ENCODE measurements around the gene GSE1. TPM values are rescaled to one million over a fixed set of nuclear protein-coding genes. Genes with fewer than 3 reads are reported as not detected.

Gene GSE1
- polyA plus RNA-seq, 1 donor (not counting 4 experiments of a cell fraction or from before 2014, with no cell fraction given): 5.0 TPM

- no peak overlapping the region for H3K4me2 ChIP-seq (ENCODE audit: control insufficient read depth, extremely low read depth, insufficient read depth, low read depth, low read length)
- H3K4me3 ChIP-seq (ENCODE audit: control insufficient read depth in 2 of 3, extremely low read depth in 1 of 3, insufficient read depth in 2 of 3, low read depth in 1 of 3, low read length in 3 of 3): no peak overlapping the region
- DNase-seq (ENCODE audit: low read depth, low spot score) (no peak), FAIRE-seq (peak; percentile 39)
- H3K9me3 ChIP-seq (ENCODE audit: control insufficient read depth, low read depth, low read length): no peaks in the 10 kb centered on the region
- no peaks in the 10 kb centered on the region for H3K79me2 ChIP-seq (ENCODE audit: control insufficient read depth, insufficient read depth, low read length)
- H2AFZ ChIP-seq (ENCODE audit: control insufficient read depth, low read length): no peak overlapping the region
- H3K9ac ChIP-seq (ENCODE audit: control insufficient read depth, extremely low read depth, insufficient read depth, low read length): no peak overlapping the region
- H3K4me1 ChIP-seq (ENCODE audit: control insufficient read depth, extremely low read depth, insufficient read depth, low read length): no peaks in the 10 kb centered on the region
- TF ChIP-seq CTCF (optimal IDR thresholded peaks at IDR 0.05 in 1 of 3, IDR thresholded peaks at IDR 0.05 in 1 of 3, conservative IDR thresholded peaks at IDR 0.05 in 1 of 3; ENCODE audit: extremely low read depth in 1 of 3, insufficient read depth in 2 of 3, low read length in 3 of 3): no peak
- no peak for TF ChIP-seq EZH2 (IDR thresholded peaks at IDR 0.05; ENCODE audit: low read length)
- H3K9me1 ChIP-seq (ENCODE audit: control insufficient read depth, extremely low read depth, insufficient read depth, low read length): no peaks in the 10 kb centered on the region
- no peaks in the 10 kb centered on the region for H3K36me3 ChIP-seq (ENCODE audit: control insufficient read depth in 2 of 2, extremely low read depth in 1 of 2, insufficient read depth in 2 of 2, low read length in 2 of 2)
- H4K20me1 ChIP-seq (ENCODE audit: control insufficient read depth, extremely low read depth, insufficient read depth, low read length): peaks cover 5% of the 10 kb centered on the region
- H3K27ac ChIP-seq (ENCODE audit: control insufficient read depth, insufficient read depth, low read length): no peak overlapping the region
- H3K27me3 ChIP-seq (ENCODE audit: control insufficient read depth, extremely low read depth, insufficient read depth, low read length): peaks cover 20% of the 10 kb centered on the region
- dilution Hi-C loops (cut with MboI; ENCODE audit: extremely low pct_ligation_motif_present, low sequenced_read_pairs): no loop called here
Measured at GRCh38 chr16:85604145-85604705, 8.9 kb upstream of the GSE1 start.

- H4K20me1 ChIP-seq (ENCODE audit: control insufficient read depth, extremely low read depth, insufficient read depth, low read length): peaks cover 13% of the 10 kb centered on the region
- no peaks in the 10 kb centered on the region for H3K79me2 ChIP-seq (ENCODE audit: control insufficient read depth, insufficient read depth, low read length)
- no peaks in the 10 kb centered on the region for H3K9me1 ChIP-seq (ENCODE audit: control insufficient read depth, extremely low read depth, insufficient read depth, low read length)
- no peak overlapping the region for H2AFZ ChIP-seq (ENCODE audit: control insufficient read depth, low read length)
- no peak overlapping the region for H3K9ac ChIP-seq (ENCODE audit: control insufficient read depth, extremely low read depth, insufficient read depth, low read length)
- DNase-seq (ENCODE audit: low read depth, low spot score) (no peak), FAIRE-seq (no peak)
- H3K27me3 ChIP-seq (ENCODE audit: control insufficient read depth, extremely low read depth, insufficient read depth, low read length): peaks cover 15% of the 10 kb centered on the region
- H3K4me2 ChIP-seq (ENCODE audit: control insufficient read depth, extremely low read depth, insufficient read depth, low read depth, low read length): no peak overlapping the region
- no peak for TF ChIP-seq EZH2 (IDR thresholded peaks at IDR 0.05; ENCODE audit: low read length)
- dilution Hi-C loops (cut with MboI; ENCODE audit: extremely low pct_ligation_motif_present, low sequenced_read_pairs): no loop called here
- no peak overlapping the region for H3K27ac ChIP-seq (ENCODE audit: control insufficient read depth, insufficient read depth, low read length)
- H3K9me3 ChIP-seq (ENCODE audit: control insufficient read depth, low read depth, low read length): no peaks in the 10 kb centered on the region
- H3K4me3 ChIP-seq (ENCODE audit: control insufficient read depth in 2 of 3, extremely low read depth in 1 of 3, insufficient read depth in 2 of 3, low read depth in 1 of 3, low read length in 3 of 3): no peak overlapping the region
- H3K4me1 ChIP-seq (ENCODE audit: control insufficient read depth, extremely low read depth, insufficient read depth, low read length): peaks cover 4% of the 10 kb centered on the region
- H3K36me3 ChIP-seq (ENCODE audit: control insufficient read depth in 2 of 2, extremely low read depth in 1 of 2, insufficient read depth in 2 of 2, low read length in 2 of 2): no peaks in the 10 kb centered on the region
Measured at GRCh38 chr16:85605051-85605911, 7.8 kb upstream of the GSE1 start.

Data from keratinocyte (primary cell).